ENCODE results near the gene SPTBN5.

Gene SPTBN5

GRCh38 chr15:41882689-41883483 is 11.0 kb downstream of the SPTBN5 start:
- peak; percentile 13 for DNase-seq

- DNase-seq, result peak; percentile 32
Measured at GRCh38 chr15:41881920-41882688, 11.7 kb downstream of the SPTBN5 start.

GRCh38 chr15:41881550-41881919 is 12.3 kb downstream of the SPTBN5 start:
- DNase-seq, result no peak

- DNase-seq, result no peak
Measured at GRCh38 chr15:41881086-41881485, 12.8 kb downstream of the SPTBN5 start.

- DNase-seq, result no peak
Measured at GRCh38 chr15:41880156-41880877, 13.5 kb downstream of the SPTBN5 start.

GRCh38 chr15:41879321-41879845 is 14.5 kb downstream of the SPTBN5 start:
- DNase-seq, result no peak

GRCh38 chr15:41878355-41878699 is 15.5 kb downstream of the SPTBN5 start:
- DNase-seq, result no peak

GRCh38 chr15:41877631-41878354 is 16.1 kb downstream of the SPTBN5 start:
- DNase-seq, result no peak

GRCh38 chr15:41876689-41877088 is 17.2 kb downstream of the SPTBN5 start:
- DNase-seq, result no peak

GRCh38 chr15:41876007-41876406 is 17.8 kb downstream of the SPTBN5 start:
- no peak for DNase-seq

GRCh38 chr15:41874736-41875135 is 19.1 kb downstream of the SPTBN5 start:
- DNase-seq, result no peak

GRCh38 chr15:41873711-41874110 is 20.1 kb downstream of the SPTBN5 start:
- DNase-seq, result no peak

- no peak for DNase-seq
Measured at GRCh38 chr15:41872166-41872747, 21.6 kb downstream of the SPTBN5 start.

- no peak for DNase-seq
Measured at GRCh38 chr15:41871175-41871905, 22.5 kb downstream of the SPTBN5 start.

GRCh38 chr15:41870689-41871081 is 23.2 kb downstream of the SPTBN5 start:
- DNase-seq, result no peak

- DNase-seq, result no peak
Measured at GRCh38 chr15:41869770-41870688, 23.8 kb downstream of the SPTBN5 start.

GRCh38 chr15:41868321-41868720 is 25.5 kb downstream of the SPTBN5 start:
- DNase-seq, result no peak

GRCh38 chr15:41866872-41867579 is 26.8 kb downstream of the SPTBN5 start:
- no peak for DNase-seq

GRCh38 chr15:41866263-41866703 is 27.6 kb downstream of the SPTBN5 start:
- DNase-seq, result no peak

Measured in NCI-H2171 (cell line).